SU-DHL-6 (cell line): ENCODE results near the gene ARHGAP21.

Experiments used
- H2AFZ ChIP-seq: fragments of 200-600 bp; sonication (generic); 2 replicates; pipeline ENCODE4 v1.6.1; 2014; ENCODE audit warnings: low read depth, mild to moderate bottlenecking, moderate library complexity, mixed read lengths, antibody characterized with exemption, low read length; ENCODE audit not compliant: severe bottlenecking
- H3F3A ChIP-seq: fragments of 200-600 bp; shearing (Covaris generic); 2 replicates; pipeline ENCODE4 v1.6.0; 2016; ENCODE audit warnings: antibody characterized with exemption, mild to moderate bottlenecking; ENCODE audit not compliant: insufficient read depth
- H3K27ac ChIP-seq: fragments of 200-600 bp; sonication (generic); 2 replicates; pipeline ENCODE4 v1.5.1; 2016; ENCODE audit warnings: low read depth, mild to moderate bottlenecking, low read length, moderate library complexity, mixed read lengths
- H3K27me3 ChIP-seq: fragments of 200-600 bp; sonication (generic), shearing (Covaris generic); 2 replicates; pipeline ENCODE4 v1.6.0; 2014; ENCODE audit warnings: mild to moderate bottlenecking, low read length
- H3K36me3 ChIP-seq: fragments of 200-600 bp; sonication (generic); 2 replicates; pipeline ENCODE4 v1.6.1; 2014; ENCODE audit warnings: mild to moderate bottlenecking, low read length, mixed read lengths
- H3K4me2 ChIP-seq: fragments of 300-600, 200-600 bp; shearing (Covaris generic), sonication (generic); 2 replicates; pipeline ENCODE4 v1.6.0; 2014; ENCODE audit warnings: low read length, low read depth, mild to moderate bottlenecking; ENCODE audit not compliant: poor library complexity, severe bottlenecking
- H3K4me3 ChIP-seq: fragments of 200-600 bp; sonication (generic); 2 replicates; pipeline ENCODE4 v1.5.1; 2014; ENCODE audit warnings: antibody characterized with exemption, low read length, mild to moderate bottlenecking, mixed read lengths; ENCODE audit not compliant: insufficient read depth, poor library complexity, severe bottlenecking
- H3K79me2 ChIP-seq: fragments of 200-600 bp; sonication (generic); 2 replicates; pipeline ENCODE4 v1.6.1; 2014; ENCODE audit warnings: mild to moderate bottlenecking, low read length, moderate library complexity; ENCODE audit not compliant: insufficient read depth
- H3K9ac ChIP-seq: fragments of 200-600 bp; sonication (generic); 2 replicates; pipeline ENCODE4 v1.7.0; 2014; ENCODE audit warnings: mild to moderate bottlenecking, low read length
- H3K9me2 ChIP-seq: fragments of 200-600 bp; sonication (generic); replicated peaks from 2 replicates; pipeline ENCODE4 v1.6.1; 2014; ENCODE audit warnings: low read length; ENCODE audit not compliant: insufficient read depth
- H3K9me3 ChIP-seq: fragments of 200-600 bp; sonication (generic); 2 replicates; pipeline ENCODE4 v1.6.1; 2014; ENCODE audit warnings: low read length, mixed read lengths; ENCODE audit not compliant: insufficient read depth
- H4K20me1 ChIP-seq: fragments of 200-600 bp; sonication (generic); 2 replicates; pipeline ENCODE4 v1.6.1; 2014; ENCODE audit warnings: low read depth, mild to moderate bottlenecking, antibody characterized with exemption, low read length, moderate library complexity, mixed read lengths
- CTCF ChIP-seq: fragments of 200-600 bp; sonication (generic); IDR thresholded peaks from one replicate; pipeline ENCODE4 v1.5.1; 2017; ENCODE audit warnings: antibody characterized with exemption, mild to moderate bottlenecking, low read length, moderate library complexity; ENCODE audit not compliant: insufficient read depth, poor library complexity, severe bottlenecking
- EZH2phosphoT487 ChIP-seq: fragments of 200-600 bp; sonication (generic), shearing (Covaris generic); conservative IDR thresholded peaks from 2 replicates; pipeline ENCODE4 v1.6.1; 2018; ENCODE audit warnings: mild to moderate bottlenecking, antibody characterized with exemption, low read length, moderate library complexity, mixed read lengths

The ARHGAP21 gene

GRCh38 chr10:24550680-24551079, 173.0 kb downstream of the ARHGAP21 start:
- Histone ChIP-seq H3K4me3 (no peak overlapping the region), H2AFZ (no peak overlapping the region), H3K9me3 (no peaks in the 10 kb centered on the region), H3K27me3 (no peaks in the 10 kb centered on the region), H4K20me1 (no peaks in the 10 kb centered on the region), H3F3A (no peaks in the 10 kb centered on the region), H3K9me2 (no peaks in the 10 kb centered on the region), H3K79me2 (no peaks in the 10 kb centered on the region), H3K36me3 (no peaks in the 10 kb centered on the region), H3K9ac (no peak overlapping the region), H3K27ac (no peak overlapping the region), H3K4me2 (no peak overlapping the region)
- no peak for TF ChIP-seq EZH2phosphoT487
- TF ChIP-seq CTCF, result no peak

GRCh38 chr10:24545585-24545984, 178.1 kb downstream of the ARHGAP21 start:
- TF ChIP-seq EZH2phosphoT487 (no peak), CTCF (no peak)
- H3K9me2 ChIP-seq, result no peaks in the 10 kb centered on the region
- no peak overlapping the region for H3K4me2 ChIP-seq
- no peaks in the 10 kb centered on the region for H3K27me3 ChIP-seq
- no peak overlapping the region for H2AFZ ChIP-seq
- H3K9me3 ChIP-seq, result no peaks in the 10 kb centered on the region
- no peaks in the 10 kb centered on the region for H3K79me2 ChIP-seq
- H3K27ac ChIP-seq, result no peak overlapping the region
- H3F3A ChIP-seq, result no peaks in the 10 kb centered on the region
- H3K36me3 ChIP-seq, result no peaks in the 10 kb centered on the region
- H4K20me1 ChIP-seq, result no peaks in the 10 kb centered on the region
- no peak overlapping the region for H3K4me3 ChIP-seq
- no peak overlapping the region for H3K9ac ChIP-seq

- no peak for TF ChIP-seq EZH2phosphoT487
- TF ChIP-seq CTCF, result no peak
- no peaks in the 10 kb centered on the region for H3F3A ChIP-seq
- H3K27ac ChIP-seq, result no peak overlapping the region
- no peaks in the 10 kb centered on the region for H3K27me3 ChIP-seq
- H2AFZ ChIP-seq, result no peak overlapping the region
- no peaks in the 10 kb centered on the region for H3K79me2 ChIP-seq
- H3K9me2 ChIP-seq, result no peaks in the 10 kb centered on the region
- no peak overlapping the region for H3K4me2 ChIP-seq
- H3K36me3 ChIP-seq, result no peaks in the 10 kb centered on the region
- H3K4me3 ChIP-seq, result no peak overlapping the region
- no peak overlapping the region for H3K9ac ChIP-seq
- H3K9me3 ChIP-seq, result no peaks in the 10 kb centered on the region
- no peaks in the 10 kb centered on the region for H4K20me1 ChIP-seq
Observed at GRCh38 chr10:24544776-24545175, 178.9 kb downstream of the ARHGAP21 start.
